Activated naive CD8-positive, alpha-beta T cell treated with anti-CD3 and anti-CD28 coated beads, Interleukin-2, amount 50 U/mL, for 16 hours (primary cell): ENCODE measurements around the gene CARD16.

ENCODE experiments used
- DNase-seq: peaks from one replicate; pipeline ENCODE4 v3.0.0-alpha.2; 2020; ENCODE audit warnings: low read depth, low spot score

Gene CARD16

DNA sequence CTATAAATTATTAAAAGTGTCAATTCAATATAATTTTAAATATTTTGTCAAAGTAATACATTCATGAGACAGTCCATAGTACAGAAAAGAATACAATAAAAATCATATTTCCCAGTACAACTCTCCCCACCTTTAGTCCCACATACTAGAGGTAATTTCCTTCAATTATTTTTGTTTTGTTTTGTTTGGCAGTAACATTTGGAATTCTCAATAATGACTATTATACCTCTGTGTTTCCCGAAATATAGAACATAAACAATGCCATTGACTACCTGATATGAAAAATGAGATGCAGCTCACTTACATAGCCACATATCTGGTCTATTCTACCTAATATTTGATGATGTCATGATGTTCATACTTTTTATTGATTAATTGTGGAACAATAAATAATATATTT, 52.4 kb downstream of the CARD16 start:
- no peak for DNase-seq

DNA sequence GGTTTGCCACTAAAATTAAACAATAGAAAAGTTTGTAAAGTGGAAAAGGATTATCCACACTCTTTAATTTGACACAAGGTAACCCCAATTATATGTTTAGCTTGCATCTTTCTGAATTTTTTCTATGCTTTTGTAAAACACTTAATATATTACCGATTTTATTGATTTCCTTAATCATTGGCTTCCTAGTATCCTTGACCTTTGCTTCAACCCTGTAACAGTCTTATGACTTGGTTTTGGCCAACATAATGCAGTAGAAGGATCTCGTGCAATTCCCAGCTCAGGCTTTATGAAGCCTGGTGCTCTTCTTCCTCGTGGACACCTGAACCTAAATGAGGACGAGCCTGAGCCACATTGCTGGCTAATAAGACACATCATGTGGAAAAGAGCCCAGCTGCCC, 53.1 kb downstream of the CARD16 start:
- no peak for DNase-seq
